HepG2 (cell line): ENCODE data around the gene AGXT. TPM values are rescaled to one million over a fixed set of nuclear protein-coding genes. Genes with fewer than 3 reads are reported as not detected.

Experiments used
- ATAC-seq: fragments of 200-7000 bp; cut with Tn5 transposase; 3 replicates; pipeline ENCODE4 v1.9.1; 2020; ENCODE audit warnings: mild to moderate bottlenecking, moderate library complexity
- BruUV-seq: library from RNA; stranded (reverse); fragments of 400-500 nt; replicated peaks from 2 replicates; lab custom pipeline; 2021; lab: Mats Ljungman, UMichigan
- CTCF ChIA-PET: fragments of 300-600 bp; formaldehyde crosslinking; extraction: SDS; loops from one replicate; lab custom pipeline; 2021; ENCODE audit warnings: low total read pairs, inconsistent platforms, low intra/inter-chr PET ratio; lab: Yijun Ruan, JAX
- POLR2A ChIA-PET: fragments of 350-600 bp; sonication (Branson Sonifier 250); formaldehyde crosslinking; loops from one replicate; lab custom pipeline; 2020; ENCODE audit warnings: antibody characterized with exemption, inconsistent platforms; lab: Yijun Ruan, JAX
- DNase-seq: peaks from one replicate; pipeline ENCODE4 v3.0.0-alpha.2; 2015; ENCODE audit warnings: low spot score
- FAIRE-seq: peaks from 3 replicates; lab custom pipeline; 2011; peaks lifted over from hg19 to GRCh38; lab: Jason Lieb, UNC
- H2AFZ ChIP-seq: one replicate; pipeline ENCODE4 v1.6.1; 2011; ENCODE audit warnings: low read length, inconsistent platforms
- H3K27ac ChIP-seq: fragments of 300-600 bp; 3 replicates; pipeline ENCODE4 v1.8.0; 2011; ENCODE audit warnings: mixed run types, mild to moderate bottlenecking, mixed read lengths, low read length, inconsistent platforms; ENCODE audit not compliant: insufficient read depth; ENCODE audit errors: extremely low read length
- H3K27me3 ChIP-seq, 2 experiments: fragments of 200-600 bp in 1 of 2; 2 replicates in 1 of 2; 3 replicates in 1 of 2; pipeline versions ENCODE4 v1.6.0 to v1.8.0; 2011; ENCODE audit warnings: low read length in 2 of 2, mild to moderate bottlenecking in 2 of 2, moderate library complexity in 2 of 2, inconsistent platforms in 1 of 2; ENCODE audit not compliant: insufficient read depth in 2 of 2, control insufficient read depth in 1 of 2
- H3K36me3 ChIP-seq, 2 experiments: fragments of 200-600 bp in 1 of 2; replicated peaks in 1 of 2; 2 replicates in 1 of 2; 3 replicates in 1 of 2; pipeline versions ENCODE4 v1.5.1 to v1.8.0; 2011; ENCODE audit warnings: low read length in 2 of 2, inconsistent platforms in 1 of 2; ENCODE audit not compliant: insufficient read depth in 2 of 2, control insufficient read depth in 1 of 2
- H3K4me1 ChIP-seq: 2 replicates; pipeline ENCODE4 v1.5.1; 2012; ENCODE audit warnings: low read length, inconsistent platforms; ENCODE audit not compliant: insufficient read depth
- H3K4me2 ChIP-seq: 2 replicates; pipeline ENCODE4 v1.6.0; 2011; ENCODE audit warnings: low read depth, low read length, inconsistent platforms
- H3K4me3 ChIP-seq, 3 experiments: fragments of 200-600 bp in 1 of 3; sonication (generic), shearing (Covaris generic) in 1 of 3; replicated peaks in 1 of 3; 2 replicates each; pipeline ENCODE4 v1.5.1; 2011 to 2016; ENCODE audit warnings: low read length in 3 of 3, inconsistent platforms in 2 of 3, low read depth in 2 of 3, mild to moderate bottlenecking in 2 of 3, control low read depth in 1 of 3, mixed read lengths in 1 of 3; ENCODE audit not compliant: insufficient read depth in 1 of 3
- H3K79me2 ChIP-seq: one replicate; pipeline ENCODE4 v1.6.1; 2011; ENCODE audit warnings: low read length, inconsistent platforms; ENCODE audit not compliant: insufficient read depth
- H3K9ac ChIP-seq: 2 replicates; pipeline ENCODE4 v1.6.0; 2011; ENCODE audit warnings: mild to moderate bottlenecking, low read depth, low read length, inconsistent platforms; ENCODE audit not compliant: insufficient read depth
- H3K9me3 ChIP-seq: 2 replicates; pipeline ENCODE4 v1.5.1; 2012; ENCODE audit warnings: mild to moderate bottlenecking, low read length
- H4K20me1 ChIP-seq: 2 replicates; pipeline ENCODE4 v1.6.0; 2011; ENCODE audit warnings: inconsistent platforms, mild to moderate bottlenecking, low read length, moderate library complexity; ENCODE audit not compliant: insufficient read depth
- SNAI1 ChIP-seq: sonication (generic); formaldehyde crosslinking; IDR thresholded peaks from 2 replicates; pipeline ENCODE4 v1.5.0; 2020; ENCODE audit warnings: mild to moderate bottlenecking, missing genetic modification reagents, borderline replicate concordance
- THRA ChIP-seq: sonication (generic); formaldehyde crosslinking; IDR thresholded peaks from 2 replicates; pipeline ENCODE4 v1.4.0; 2020; ENCODE audit warnings: missing genetic modification reagents, borderline replicate concordance
- ZBTB33 ChIP-seq: sonication (generic); formaldehyde crosslinking; IDR thresholded peaks from 2 replicates; pipeline ENCODE4 v1.4.0; 2020; ENCODE audit warnings: missing genetic modification reagents
- ZFYVE20 ChIP-seq: sonication (generic); formaldehyde crosslinking; IDR thresholded peaks from 2 replicates; pipeline ENCODE4 v1.8.0; 2023; ENCODE audit warnings: low read depth, mild to moderate bottlenecking, moderate library complexity, missing genetic modification reagents, borderline replicate concordance
- ZNF572 ChIP-seq: sonication (generic); formaldehyde crosslinking; IDR thresholded peaks from 2 replicates; pipeline ENCODE4 v1.5.1; 2020; ENCODE audit warnings: mild to moderate bottlenecking, missing genetic modification reagents
- ZNF850 ChIP-seq: sonication (generic); formaldehyde crosslinking; conservative IDR thresholded peaks from 2 replicates; pipeline ENCODE4 v1.9.0; 2021; ENCODE audit warnings: mild to moderate bottlenecking, missing genetic modification reagents
- WGBS: methylation state at CpG from one replicate; pipeline ENCODE4 v1.1.6; 2017; ENCODE audit warnings: low lambda C conversion rate; 5-methylcytosine and 5-hydroxymethylcytosine counted together
- in situ Hi-C: cut with HindIII; loops from 2 replicates; pipeline ENCODE4 v1.10.0; 2017; ENCODE audit warnings: low pct_unique_long_range_greater_than_20kb; ENCODE audit not compliant: extremely low pct_ligation_motif_present
- intact Hi-C: fragments of 100-400 bp; cut with micrococcal nuclease; formaldehyde crosslinking; loops from one replicate; pipeline ENCODE4 v1.10.0; 2022; ENCODE audit not compliant: unreplicated experiment
- polyA plus RNA-seq, 8 experiments: library from polyadenylated mRNA; depleted of rRNA in 3 of 8; stranded (reverse) in 7 of 8; unstranded in 1 of 8; fragments of >200 nt; fragmentation: Illumina TruSeq in 4 of 8; extraction: Trizol in 4 of 8; gene quantifications; 2 replicates each; pipeline versions ENCODE4 v1.2.1 to v1.2.3, GENCODE V29; 2011 to 2016; ENCODE audit warnings: low read depth in 4 of 8, missing spikeins in 1 of 8, mixed read lengths in 1 of 8; ENCODE audit not compliant: insufficient read depth in 1 of 8
- total RNA-seq, 5 experiments: library from RNA; depleted of rRNA; stranded (reverse); fragments of >200 nt; fragmentation: Illumina TruSeq; extraction: Trizol; gene quantifications; 2 replicates each; pipeline ENCODE4 v1.2.3, GENCODE V29; 2016; ENCODE audit warnings: low read depth in 1 of 5

The AGXT gene
- total and polyA plus RNA-seq, 2 of the 13 experiments (the other 11 are each of a cell fraction or from before 2014, with no cell fraction given): 41.9 to 96.1 TPM

GRCh38 chr2:240926516-240927389, 58.1 kb downstream of the AGXT start:
- no peak overlapping the region for H3K27ac ChIP-seq
- no peaks in the 10 kb centered on the region for H3K36me3 ChIP-seq
- no peak overlapping the region for H2AFZ ChIP-seq
- 31% methylated on average over 28 of the region's 38 CpGs for WGBS
- H3K4me1 ChIP-seq: peaks cover 10% of the 10 kb centered on the region; the same call in 1 of the 2 replicates
- no peaks in the 10 kb centered on the region for H3K79me2 ChIP-seq
- H3K4me2 ChIP-seq: peak overlapping the region; percentile 3; the same call in 1 of the 2 replicates
- no peak overlapping the region for H3K9ac ChIP-seq
- no peaks in the 10 kb centered on the region for H3K9me3 ChIP-seq
- H3K27me3 ChIP-seq: peaks cover 26 to 76% of the 10 kb centered on the region in 2 experiments
- ChIA-PET CTCF (no interaction called here), POLR2A (no interaction called here)
- FAIRE-seq (no peak), ATAC-seq (peak; percentile 35), DNase-seq (no peak)
- intact Hi-C loops: no loop called here
- no peaks in the 10 kb centered on the region for H4K20me1 ChIP-seq
- no TSS peak for BruUV-seq
- in situ Hi-C loops: no loop called here
- H3K4me3 ChIP-seq: peak overlapping the region in 1 of 3 experiments; percentile 1; a peak in 1 of 6 replicates
- TF ChIP-seq THRA (CRISPR knock-in tag): peak; percentile 35; the same call in 1 of the 2 replicates
- TF ChIP-seq ZFYVE20: no peak
- TF ChIP-seq ZBTB33 (CRISPR knock-in tag): no peak
- TF ChIP-seq SNAI1 (CRISPR knock-in tag): no peak
- no peak for TF ChIP-seq ZNF572 (CRISPR knock-in tag)
- no peak for TF ChIP-seq ZNF850 (CRISPR knock-in tag)
- TF ChIP-seq, all 625 proteins: peak for 1
